SU-DHL-6 (cell line): Measurements from ENCODE around the gene PKN1.

Experiments
- H2AFZ ChIP-seq: fragments of 200-600 bp; sonication (generic); 2 replicates; pipeline ENCODE4 v1.6.1; 2014; ENCODE audit warnings: low read depth, mild to moderate bottlenecking, moderate library complexity, mixed read lengths, antibody characterized with exemption, low read length; ENCODE audit not compliant: severe bottlenecking
- H3F3A ChIP-seq: fragments of 200-600 bp; shearing (Covaris generic); 2 replicates; pipeline ENCODE4 v1.6.0; 2016; ENCODE audit warnings: antibody characterized with exemption, mild to moderate bottlenecking; ENCODE audit not compliant: insufficient read depth
- H3K27ac ChIP-seq: fragments of 200-600 bp; sonication (generic); 2 replicates; pipeline ENCODE4 v1.5.1; 2016; ENCODE audit warnings: low read depth, mild to moderate bottlenecking, low read length, moderate library complexity, mixed read lengths
- H3K27me3 ChIP-seq: fragments of 200-600 bp; sonication (generic), shearing (Covaris generic); 2 replicates; pipeline ENCODE4 v1.6.0; 2014; ENCODE audit warnings: mild to moderate bottlenecking, low read length
- H3K36me3 ChIP-seq: fragments of 200-600 bp; sonication (generic); 2 replicates; pipeline ENCODE4 v1.6.1; 2014; ENCODE audit warnings: mild to moderate bottlenecking, low read length, mixed read lengths
- H3K4me2 ChIP-seq: fragments of 300-600, 200-600 bp; shearing (Covaris generic), sonication (generic); 2 replicates; pipeline ENCODE4 v1.6.0; 2014; ENCODE audit warnings: low read length, low read depth, mild to moderate bottlenecking; ENCODE audit not compliant: poor library complexity, severe bottlenecking
- H3K4me3 ChIP-seq: fragments of 200-600 bp; sonication (generic); 2 replicates; pipeline ENCODE4 v1.5.1; 2014; ENCODE audit warnings: antibody characterized with exemption, low read length, mild to moderate bottlenecking, mixed read lengths; ENCODE audit not compliant: insufficient read depth, poor library complexity, severe bottlenecking
- H3K79me2 ChIP-seq: fragments of 200-600 bp; sonication (generic); 2 replicates; pipeline ENCODE4 v1.6.1; 2014; ENCODE audit warnings: mild to moderate bottlenecking, low read length, moderate library complexity; ENCODE audit not compliant: insufficient read depth
- H3K9ac ChIP-seq: fragments of 200-600 bp; sonication (generic); 2 replicates; pipeline ENCODE4 v1.7.0; 2014; ENCODE audit warnings: mild to moderate bottlenecking, low read length
- H3K9me2 ChIP-seq: fragments of 200-600 bp; sonication (generic); replicated peaks from 2 replicates; pipeline ENCODE4 v1.6.1; 2014; ENCODE audit warnings: low read length; ENCODE audit not compliant: insufficient read depth
- H3K9me3 ChIP-seq: fragments of 200-600 bp; sonication (generic); 2 replicates; pipeline ENCODE4 v1.6.1; 2014; ENCODE audit warnings: low read length, mixed read lengths; ENCODE audit not compliant: insufficient read depth
- H4K20me1 ChIP-seq: fragments of 200-600 bp; sonication (generic); 2 replicates; pipeline ENCODE4 v1.6.1; 2014; ENCODE audit warnings: low read depth, mild to moderate bottlenecking, antibody characterized with exemption, low read length, moderate library complexity, mixed read lengths
- EZH2phosphoT487 ChIP-seq: fragments of 200-600 bp; sonication (generic), shearing (Covaris generic); conservative IDR thresholded peaks from 2 replicates; pipeline ENCODE4 v1.6.1; 2018; ENCODE audit warnings: mild to moderate bottlenecking, antibody characterized with exemption, low read length, moderate library complexity, mixed read lengths
- TF ChIP-seq, protein P1 (sequence below): fragments of 200-600 bp; sonication (generic); IDR thresholded peaks from one replicate; pipeline ENCODE4 v1.5.1; 2017; ENCODE audit warnings: antibody characterized with exemption, mild to moderate bottlenecking, low read length, moderate library complexity; ENCODE audit not compliant: insufficient read depth, poor library complexity, severe bottlenecking

The PKN1 gene

DNA sequence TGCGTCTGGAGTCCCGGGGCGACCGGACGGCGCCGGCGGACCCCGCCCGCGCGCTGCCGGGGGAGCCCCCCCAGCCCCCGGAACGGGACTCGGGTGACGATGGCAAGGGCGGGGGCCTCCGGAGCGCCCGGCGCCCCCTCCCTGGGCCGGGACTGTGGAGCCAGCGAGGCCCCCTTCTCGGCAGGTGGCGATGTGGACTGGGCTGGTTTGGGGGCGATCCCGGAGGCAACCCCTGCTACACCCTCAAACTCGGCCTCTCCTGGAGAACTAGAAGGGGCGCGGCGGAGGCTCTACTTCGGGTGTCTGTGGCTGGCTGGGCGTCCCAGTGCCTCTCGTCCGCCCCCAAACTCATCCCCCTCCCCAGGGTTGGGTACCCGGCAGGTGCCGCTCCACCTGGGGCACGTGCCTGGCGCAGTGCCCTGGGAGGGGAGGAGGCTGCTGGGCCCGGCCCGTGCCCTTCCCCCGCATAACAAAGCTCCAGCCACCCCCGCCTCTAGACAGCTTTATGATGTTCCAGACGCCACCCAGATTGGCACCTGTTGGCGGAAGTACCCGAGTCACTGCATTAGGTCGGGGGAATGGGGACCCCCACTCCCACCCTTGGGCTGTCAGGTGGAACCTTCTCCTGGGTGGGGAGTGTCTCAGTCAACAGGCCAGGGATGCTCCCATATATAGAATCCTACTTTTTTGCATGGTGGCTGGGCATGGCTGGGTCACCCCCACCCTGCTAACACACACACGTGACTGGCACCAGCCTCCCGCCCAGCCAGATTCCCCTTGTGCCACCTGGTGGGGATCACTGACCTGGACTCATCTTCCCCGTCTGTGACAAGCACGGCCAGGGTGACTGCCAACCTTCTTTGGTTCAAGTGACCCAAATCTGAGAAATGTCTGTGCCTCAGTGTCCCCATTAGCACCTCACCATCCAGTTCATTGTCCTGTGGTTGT, 722 bp downstream of the PKN1 start:
- H3K4me3 ChIP-seq = peak overlapping the region; percentile 92
- H3K9ac ChIP-seq = peak overlapping the region; percentile 93
- H3F3A ChIP-seq = 0 out of 2 replicates have a peak, but pooled peaks cover 5% of the 10 kb centered on the region
- H3K9me3 ChIP-seq = no peaks in the 10 kb centered on the region
- H3K9me2 ChIP-seq = no peaks in the 10 kb centered on the region
- no peaks in the 10 kb centered on the region for H3K27me3 ChIP-seq
- peaks cover 49% of the 10 kb centered on the region for H3K79me2 ChIP-seq
- H3K36me3 ChIP-seq = no peaks in the 10 kb centered on the region
- H3K4me2 ChIP-seq = peak overlapping the region; percentile 50
- H3K27ac ChIP-seq = peak overlapping the region; percentile 81
- TF ChIP-seq EZH2phosphoT487 = no peak
- TF ChIP-seq, protein P1, sequence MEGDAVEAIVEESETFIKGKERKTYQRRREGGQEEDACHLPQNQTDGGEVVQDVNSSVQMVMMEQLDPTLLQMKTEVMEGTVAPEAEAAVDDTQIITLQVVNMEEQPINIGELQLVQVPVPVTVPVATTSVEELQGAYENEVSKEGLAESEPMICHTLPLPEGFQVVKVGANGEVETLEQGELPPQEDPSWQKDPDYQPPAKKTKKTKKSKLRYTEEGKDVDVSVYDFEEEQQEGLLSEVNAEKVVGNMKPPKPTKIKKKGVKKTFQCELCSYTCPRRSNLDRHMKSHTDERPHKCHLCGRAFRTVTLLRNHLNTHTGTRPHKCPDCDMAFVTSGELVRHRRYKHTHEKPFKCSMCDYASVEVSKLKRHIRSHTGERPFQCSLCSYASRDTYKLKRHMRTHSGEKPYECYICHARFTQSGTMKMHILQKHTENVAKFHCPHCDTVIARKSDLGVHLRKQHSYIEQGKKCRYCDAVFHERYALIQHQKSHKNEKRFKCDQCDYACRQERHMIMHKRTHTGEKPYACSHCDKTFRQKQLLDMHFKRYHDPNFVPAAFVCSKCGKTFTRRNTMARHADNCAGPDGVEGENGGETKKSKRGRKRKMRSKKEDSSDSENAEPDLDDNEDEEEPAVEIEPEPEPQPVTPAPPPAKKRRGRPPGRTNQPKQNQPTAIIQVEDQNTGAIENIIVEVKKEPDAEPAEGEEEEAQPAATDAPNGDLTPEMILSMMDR = no peak
- peak overlapping the region; percentile 46 for H2AFZ ChIP-seq
- H4K20me1 ChIP-seq = no peaks in the 10 kb centered on the region

DNA sequence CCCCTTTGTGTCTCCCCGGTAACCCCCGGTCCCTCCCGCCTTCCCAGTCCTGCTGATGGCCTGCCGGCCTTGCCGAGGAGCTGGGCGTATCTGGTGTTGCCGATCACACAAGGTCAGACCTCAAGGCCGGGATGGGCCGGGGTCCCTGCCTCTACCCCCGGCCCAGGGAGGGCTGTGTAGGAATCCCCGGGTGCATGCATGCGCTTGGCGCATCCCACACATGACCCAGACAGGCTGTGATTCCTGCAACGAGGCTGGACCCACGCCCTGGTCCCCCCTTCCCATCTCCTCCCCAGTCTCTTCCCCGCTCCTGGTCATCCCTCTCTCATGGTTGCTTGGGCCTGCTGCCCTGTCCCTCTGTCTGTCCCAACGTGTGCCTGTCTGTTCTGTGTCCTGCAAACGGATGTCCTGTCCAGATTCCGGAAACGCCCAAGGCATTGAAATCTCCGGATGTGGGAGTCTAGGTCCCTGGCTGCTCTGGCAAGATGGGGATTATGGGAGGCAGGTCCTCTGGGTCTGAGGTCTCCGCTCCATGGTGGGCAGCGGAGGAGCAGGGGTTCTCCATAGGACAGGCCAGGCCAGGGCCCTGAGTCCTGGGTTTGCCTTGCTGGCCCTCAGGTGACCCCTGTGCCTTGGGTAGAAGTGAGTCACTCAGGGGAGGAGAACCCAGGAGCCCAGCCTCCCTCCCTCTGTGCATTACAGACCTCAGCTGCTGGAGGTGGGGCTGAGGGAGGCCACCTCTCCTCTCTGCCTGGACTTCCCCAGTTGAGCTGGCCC, 1.6 kb downstream of the PKN1 start:
- H3K4me2 ChIP-seq = peak overlapping the region; percentile 50
- peak overlapping the region; percentile 92 for H3K4me3 ChIP-seq
- peak overlapping the region; percentile 81; the same call in 1 of the 2 replicates for H3K27ac ChIP-seq
- no peak overlapping the region for H2AFZ ChIP-seq
- no peaks in the 10 kb centered on the region for H4K20me1 ChIP-seq
- H3K9ac ChIP-seq = peak overlapping the region; percentile 93
- no peaks in the 10 kb centered on the region for H3K9me2 ChIP-seq
- peaks cover 56% of the 10 kb centered on the region for H3K79me2 ChIP-seq
- no peaks in the 10 kb centered on the region for H3K36me3 ChIP-seq
- no peak for TF ChIP-seq EZH2phosphoT487
- TF ChIP-seq, protein P1 = no peak
- H3F3A ChIP-seq = 0 out of 2 replicates have a peak, but pooled peaks cover 5% of the 10 kb centered on the region
- H3K9me3 ChIP-seq = no peaks in the 10 kb centered on the region
- no peaks in the 10 kb centered on the region for H3K27me3 ChIP-seq

DNA sequence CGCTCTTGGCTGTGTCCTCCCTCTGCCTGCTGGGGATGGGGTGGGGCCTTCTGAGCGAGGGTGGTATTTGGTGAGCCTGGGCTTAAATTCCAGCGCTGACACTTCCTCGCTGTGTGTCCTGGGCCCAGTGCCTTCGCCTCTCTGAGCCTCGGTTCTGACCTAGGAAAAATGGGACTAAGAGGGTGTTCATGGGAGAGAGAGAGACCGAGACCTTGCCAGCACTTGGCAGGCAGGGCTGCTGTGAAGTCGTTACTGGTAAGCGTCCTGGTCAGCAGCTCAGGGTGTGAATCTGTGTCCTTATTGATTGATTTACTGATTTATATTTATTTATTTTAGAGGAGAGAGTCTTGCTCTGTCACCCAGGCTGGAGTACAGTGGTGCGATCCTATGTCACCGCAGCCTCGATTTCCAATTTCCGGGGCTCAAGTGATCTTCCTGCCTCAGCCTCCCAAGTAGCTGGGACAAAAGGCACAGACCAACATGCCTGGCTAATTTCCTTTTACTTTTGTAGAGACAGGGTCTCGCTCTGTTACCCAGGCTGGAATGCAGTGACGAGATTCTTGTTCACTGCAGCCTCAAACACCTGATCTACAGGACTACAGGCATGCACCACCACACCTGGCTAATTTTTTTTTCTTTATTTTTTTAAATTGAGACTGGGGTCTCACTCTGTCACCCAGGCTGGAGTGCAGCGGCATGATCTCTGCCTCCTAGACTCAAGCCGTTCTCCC, 2.4 kb downstream of the PKN1 start:
- Histone ChIP-seq H3K9me2 (no peaks in the 10 kb centered on the region), H3K27ac (no peak overlapping the region), H3K4me2 (no peak overlapping the region), H3K9ac (no peak overlapping the region), H2AFZ (no peak overlapping the region), H3K79me2 (peaks cover 63% of the 10 kb centered on the region), H3K27me3 (no peaks in the 10 kb centered on the region), H3K36me3 (no peaks in the 10 kb centered on the region), H3K9me3 (no peaks in the 10 kb centered on the region), H3K4me3 (no peak overlapping the region), H4K20me1 (no peaks in the 10 kb centered on the region), H3F3A (0 out of 2 replicates have a peak, but pooled peaks cover 5% of the 10 kb centered on the region)
- TF ChIP-seq, protein P1 = no peak
- TF ChIP-seq EZH2phosphoT487 = no peak
